GM21529 (cell line): ENCODE results near the gene TP53INP2.
"Not testable (repeated sequence)": the region's sequence is repeated elsewhere in the genome, so short reads cannot be mapped to it uniquely, and the experiment has no call there.

Experiments
- ATAC-seq: cut with Tn5 transposase; IDR thresholded peaks from one replicate; pipeline ENCODE4 v1.9.1; 2021; ENCODE audit not compliant: unreplicated experiment

Gene TP53INP2

GRCh38 chr20:34704177-34705007, at the start of gene TP53INP2:
TSS of gene TP53INP2 (plus strand) at chr20:34704344. CDS start at chr20:34708740, 4,396 bp downstream.
- ATAC-seq = peak; percentile 55

- not testable (repeated sequence) for ATAC-seq
Measured at GRCh38 chr20:34658654-34659053, 45.5 kb upstream of the TP53INP2 start.

GRCh38 chr20:34661811-34662210, 42.3 kb upstream of the TP53INP2 start:
- ATAC-seq = not testable (repeated sequence)

- no peak for ATAC-seq
Measured at GRCh38 chr20:34663213-34663943, 40.8 kb upstream of the TP53INP2 start.

GRCh38 chr20:34664751-34665150, 39.4 kb upstream of the TP53INP2 start:
- ATAC-seq = not testable (repeated sequence)

- ATAC-seq = no peak
Measured at GRCh38 chr20:34669094-34669493, 35.0 kb upstream of the TP53INP2 start.

GRCh38 chr20:34673412-34673811, 30.7 kb upstream of the TP53INP2 start:
- no peak for ATAC-seq

- no peak for ATAC-seq
Measured at GRCh38 chr20:34675561-34675960, 28.6 kb upstream of the TP53INP2 start.

GRCh38 chr20:34675993-34676641, 28.0 kb upstream of the TP53INP2 start:
- no peak for ATAC-seq

GRCh38 chr20:34676642-34677373, 27.3 kb upstream of the TP53INP2 start, which contains the start of gene PIGU:
TSS of gene PIGU (minus strand) at chr20:34677092. CDS start at chr20:34677085, 7 bp downstream.
- ATAC-seq = peak; percentile 94

GRCh38 chr20:34680586-34681175, 23.5 kb upstream of the TP53INP2 start:
- no peak for ATAC-seq

GRCh38 chr20:34683667-34684066, 20.5 kb upstream of the TP53INP2 start:
- no peak for ATAC-seq

- ATAC-seq = no peak
Measured at GRCh38 chr20:34689486-34689885, 14.7 kb upstream of the TP53INP2 start.

- no peak for ATAC-seq
Measured at GRCh38 chr20:34691838-34692237, 12.3 kb upstream of the TP53INP2 start.

- no peak for ATAC-seq
Measured at GRCh38 chr20:34693414-34693813, 10.7 kb upstream of the TP53INP2 start.

- no peak for ATAC-seq
Measured at GRCh38 chr20:34701405-34702085, 2.6 kb upstream of the TP53INP2 start.

- no peak for ATAC-seq
Measured at GRCh38 chr20:34703061-34703423, 1.1 kb upstream of the TP53INP2 start.

- no peak for ATAC-seq
Measured at GRCh38 chr20:34703424-34704176, 544 bp upstream of the TP53INP2 start.

GRCh38 chr20:34705008-34705396, 858 bp downstream of the TP53INP2 start:
- ATAC-seq = no peak
